Smooth muscle cell of trachea (primary cell): ENCODE results near the gene CALHM5. TPM values are rescaled to one million over a fixed set of nuclear protein-coding genes. Genes with fewer than 3 reads are reported as not detected.

Experiments
- total RNA-seq: library from RNA; depleted of rRNA; stranded (reverse); fragments of >200 nt; gene quantifications from 2 replicates; pipeline ENCODE4 v1.2.1, GENCODE V29; 2014

CALHM5 gene, protein sequence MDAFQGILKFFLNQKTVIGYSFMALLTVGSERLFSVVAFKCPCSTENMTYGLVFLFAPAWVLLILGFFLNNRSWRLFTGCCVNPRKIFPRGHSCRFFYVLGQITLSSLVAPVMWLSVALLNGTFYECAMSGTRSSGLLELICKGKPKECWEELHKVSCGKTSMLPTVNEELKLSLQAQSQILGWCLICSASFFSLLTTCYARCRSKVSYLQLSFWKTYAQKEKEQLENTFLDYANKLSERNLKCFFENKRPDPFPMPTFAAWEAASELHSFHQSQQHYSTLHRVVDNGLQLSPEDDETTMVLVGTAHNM
- total RNA-seq: 5.5 and 6.3 TPM in 2 replicates

GRCh38 chr6:116511424-116512110 lies at the start of gene CALHM5:
Gene CALHM5 (plus strand): TSS chr6:116511639. CDS start chr6:116511697, 58 bp downstream.

GRCh38 chr6:116545651-116546050 lies 34.2 kb downstream of the CALHM5 start, which contains the start of gene TRAPPC3L:
Gene TRAPPC3L (minus strand): TSS chr6:116545684. CDS start chr6:116545514, 170 bp downstream.

DNA sequence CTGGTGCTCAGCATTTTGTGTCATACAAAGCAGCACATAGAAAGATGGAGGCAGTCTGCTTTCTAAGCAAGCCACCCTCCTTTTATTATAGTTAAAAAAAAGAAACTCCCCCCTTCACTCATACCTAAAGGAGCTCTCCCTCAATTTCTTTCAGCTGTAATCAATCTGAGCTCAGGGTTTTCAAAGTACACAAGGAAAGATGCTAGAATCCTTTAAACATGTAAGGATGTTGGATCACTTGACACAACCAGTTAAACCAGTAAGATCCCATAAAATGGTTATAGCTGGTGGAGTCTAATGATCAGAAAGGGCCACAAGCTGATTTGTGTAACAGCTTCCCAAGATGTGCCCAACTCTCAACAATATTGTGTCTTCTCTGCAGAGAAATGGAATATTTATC lies 42.0 kb downstream of the CALHM5 start, which contains the start of gene CALHM4:
Gene CALHM4 (plus strand): TSS at position 301 of the 400 bp plus-strand sequence. CDS start 43 bp downstream, at position 344.

DNA sequence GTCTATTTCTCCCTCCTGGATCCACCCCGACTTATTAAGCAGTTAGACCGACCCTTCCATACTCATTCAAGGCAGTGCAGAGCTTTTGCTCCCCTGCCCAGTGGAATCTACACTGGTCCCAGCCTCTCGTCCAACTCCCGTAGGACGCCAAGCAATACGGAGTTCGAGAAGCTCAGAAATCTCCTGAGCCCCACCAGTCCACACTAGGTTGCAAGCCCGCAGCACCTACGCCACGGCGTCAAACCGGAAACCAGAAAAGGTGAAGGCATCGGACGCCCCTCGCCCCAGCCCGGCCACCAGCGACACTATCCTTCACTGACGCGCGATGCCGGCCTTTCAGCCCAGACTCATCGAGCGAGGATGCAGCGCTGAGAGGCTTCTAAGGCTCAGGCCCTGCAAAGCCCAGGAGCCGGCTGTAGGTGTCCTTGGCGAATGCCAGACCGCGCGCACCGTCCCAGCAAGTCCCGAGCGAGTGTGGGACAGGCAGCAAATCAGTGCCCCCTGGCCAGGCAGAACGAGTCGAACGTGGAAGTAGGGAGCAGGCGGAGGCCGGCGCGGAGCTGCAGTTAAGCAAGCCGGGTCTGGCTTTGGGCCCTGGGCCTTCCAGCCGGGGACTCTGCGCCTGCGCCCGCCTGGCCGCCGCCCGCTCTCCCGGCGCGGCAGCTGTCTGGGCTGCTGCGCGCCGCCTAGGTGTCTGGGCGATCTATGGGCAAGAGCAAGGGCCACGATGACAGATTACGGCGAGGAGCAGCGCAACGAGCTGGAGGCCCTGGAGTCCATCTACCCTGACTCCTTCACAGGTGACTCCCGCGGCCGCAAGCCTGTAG lies 59.6 kb downstream of the CALHM5 start, which contains the start of gene RWDD1:
Gene RWDD1 (plus strand): TSS at position 649 of the 827 bp plus-strand sequence. CDS start 79 bp downstream, at position 728.

Other genes with a start within 250 kb of the CALHM5 start
- 75.6 and 110 TPM in 2 replicates for gene TSPYL1, start 231.7 kb upstream of the CALHM5 start, total RNA-seq
- gene DSE, start 140.7 kb upstream of the CALHM5 start, total RNA-seq: 64.4 and 122 TPM in 2 replicates
- 0.33 and 0.44 TPM in 2 replicates for gene CALHM6, start 50.3 kb upstream of the CALHM5 start, total RNA-seq
- 0.15 and 0.17 TPM in 2 replicates for gene TRAPPC3L, start 34.0 kb downstream of the CALHM5 start, total RNA-seq
- gene CALHM4, start 42.1 kb downstream of the CALHM5 start, total RNA-seq: not detected in 2 replicates
- gene RWDD1, start 59.9 kb downstream of the CALHM5 start, total RNA-seq: 19.2 and 31.6 TPM in 2 replicates
- 0.15 and 0.17 TPM in 2 replicates for gene RSPH4A, start 104.8 kb downstream of the CALHM5 start, total RNA-seq
- gene ZUP1, start 157.1 kb downstream of the CALHM5 start, total RNA-seq: 11.1 and 15.0 TPM in 2 replicates
- gene KPNA5, start 169.6 kb downstream of the CALHM5 start, total RNA-seq: 4.8 and 9.5 TPM in 2 replicates